RWPE2 (cell line): ENCODE measurements around the gene LIMD2.

ENCODE experiments used
- ATAC-seq: fragments of 200-7000 bp; cut with Tn5 transposase; 3 replicates; pipeline ENCODE4 v1.9.1; 2021; ENCODE audit warnings: low read depth
- DNase-seq: peaks from one replicate; pipeline ENCODE4 v3.0.0-alpha.2; 2020; ENCODE audit warnings: low spot score
- H3K27ac ChIP-seq: fragments of 450-650 bp; 2 replicates; pipeline ENCODE4 v1.5.1; 2017; ENCODE audit warnings: mild to moderate bottlenecking; ENCODE audit not compliant: poor library complexity, severe bottlenecking
- H3K27me3 ChIP-seq: fragments of 250-450 bp; sonication (Bioruptor Pico); 2 replicates; pipeline ENCODE4 v1.5.1; 2021; ENCODE audit warnings: mild to moderate bottlenecking, moderate library complexity; ENCODE audit not compliant: insufficient read depth, poor library complexity, severe bottlenecking
- H3K36me3 ChIP-seq: fragments of 250-450 bp; sonication (Bioruptor Pico); 2 replicates; pipeline ENCODE4 v1.5.1; 2020; ENCODE audit warnings: low read depth, mild to moderate bottlenecking, moderate library complexity
- H3K4me1 ChIP-seq: fragments of 250-450 bp; sonication (Bioruptor Pico); 2 replicates; pipeline ENCODE4 v1.5.1; 2021; ENCODE audit warnings: mild to moderate bottlenecking, moderate library complexity; ENCODE audit not compliant: insufficient read depth, poor library complexity, severe bottlenecking
- H3K4me3 ChIP-seq: fragments of 250-450 bp; sonication (Bioruptor Pico); 2 replicates; pipeline ENCODE4 v1.5.1; 2021; ENCODE audit warnings: mild to moderate bottlenecking, moderate library complexity; ENCODE audit not compliant: severe bottlenecking
- H3K9me3 ChIP-seq: fragments of 250-450 bp; sonication (Bioruptor Pico); 2 replicates; pipeline ENCODE4 v1.5.1; 2021; ENCODE audit warnings: mild to moderate bottlenecking, moderate library complexity; ENCODE audit not compliant: severe bottlenecking
- TF ChIP-seq, protein P1 (sequence below): fragments of 450-650 bp; IDR thresholded peaks from one replicate; pipeline ENCODE4 v1.5.1; 2017; ENCODE audit warnings: mild to moderate bottlenecking, moderate library complexity; ENCODE audit not compliant: poor library complexity, severe bottlenecking

LIMD2 gene

DNA sequence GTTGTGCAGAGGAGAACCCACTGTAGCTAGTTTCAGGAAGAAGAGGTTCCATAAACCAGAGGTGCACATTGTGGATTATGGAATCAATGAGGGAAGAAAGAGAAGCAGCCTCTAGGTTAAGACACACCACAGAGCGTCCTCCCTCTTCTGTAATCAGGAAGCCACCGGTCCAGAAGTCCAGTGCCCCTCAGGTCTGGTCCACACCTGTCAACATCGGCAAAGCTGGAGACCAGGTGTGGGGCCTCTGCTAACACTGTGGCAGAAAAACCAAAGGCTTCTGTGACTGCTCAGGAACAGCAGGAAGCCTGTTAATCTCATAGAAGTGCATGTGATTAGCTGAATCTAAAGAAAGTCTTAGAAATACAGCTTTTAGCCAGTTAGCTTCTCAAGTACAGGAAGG, 23.3 kb downstream of the LIMD2 start:
- TF ChIP-seq, protein P1, sequence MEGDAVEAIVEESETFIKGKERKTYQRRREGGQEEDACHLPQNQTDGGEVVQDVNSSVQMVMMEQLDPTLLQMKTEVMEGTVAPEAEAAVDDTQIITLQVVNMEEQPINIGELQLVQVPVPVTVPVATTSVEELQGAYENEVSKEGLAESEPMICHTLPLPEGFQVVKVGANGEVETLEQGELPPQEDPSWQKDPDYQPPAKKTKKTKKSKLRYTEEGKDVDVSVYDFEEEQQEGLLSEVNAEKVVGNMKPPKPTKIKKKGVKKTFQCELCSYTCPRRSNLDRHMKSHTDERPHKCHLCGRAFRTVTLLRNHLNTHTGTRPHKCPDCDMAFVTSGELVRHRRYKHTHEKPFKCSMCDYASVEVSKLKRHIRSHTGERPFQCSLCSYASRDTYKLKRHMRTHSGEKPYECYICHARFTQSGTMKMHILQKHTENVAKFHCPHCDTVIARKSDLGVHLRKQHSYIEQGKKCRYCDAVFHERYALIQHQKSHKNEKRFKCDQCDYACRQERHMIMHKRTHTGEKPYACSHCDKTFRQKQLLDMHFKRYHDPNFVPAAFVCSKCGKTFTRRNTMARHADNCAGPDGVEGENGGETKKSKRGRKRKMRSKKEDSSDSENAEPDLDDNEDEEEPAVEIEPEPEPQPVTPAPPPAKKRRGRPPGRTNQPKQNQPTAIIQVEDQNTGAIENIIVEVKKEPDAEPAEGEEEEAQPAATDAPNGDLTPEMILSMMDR: no peak
- Histone ChIP-seq H3K4me3 (no peak overlapping the region), H3K27me3 (no peaks in the 10 kb centered on the region), H3K4me1 (peaks cover 14% of the 10 kb centered on the region), H3K9me3 (no peaks in the 10 kb centered on the region), H3K27ac (no peak overlapping the region), H3K36me3 (peaks cover 1% of the 10 kb centered on the region; the same call in 1 of the 2 replicates)
- DNase-seq (no peak), ATAC-seq (no peak)

DNA sequence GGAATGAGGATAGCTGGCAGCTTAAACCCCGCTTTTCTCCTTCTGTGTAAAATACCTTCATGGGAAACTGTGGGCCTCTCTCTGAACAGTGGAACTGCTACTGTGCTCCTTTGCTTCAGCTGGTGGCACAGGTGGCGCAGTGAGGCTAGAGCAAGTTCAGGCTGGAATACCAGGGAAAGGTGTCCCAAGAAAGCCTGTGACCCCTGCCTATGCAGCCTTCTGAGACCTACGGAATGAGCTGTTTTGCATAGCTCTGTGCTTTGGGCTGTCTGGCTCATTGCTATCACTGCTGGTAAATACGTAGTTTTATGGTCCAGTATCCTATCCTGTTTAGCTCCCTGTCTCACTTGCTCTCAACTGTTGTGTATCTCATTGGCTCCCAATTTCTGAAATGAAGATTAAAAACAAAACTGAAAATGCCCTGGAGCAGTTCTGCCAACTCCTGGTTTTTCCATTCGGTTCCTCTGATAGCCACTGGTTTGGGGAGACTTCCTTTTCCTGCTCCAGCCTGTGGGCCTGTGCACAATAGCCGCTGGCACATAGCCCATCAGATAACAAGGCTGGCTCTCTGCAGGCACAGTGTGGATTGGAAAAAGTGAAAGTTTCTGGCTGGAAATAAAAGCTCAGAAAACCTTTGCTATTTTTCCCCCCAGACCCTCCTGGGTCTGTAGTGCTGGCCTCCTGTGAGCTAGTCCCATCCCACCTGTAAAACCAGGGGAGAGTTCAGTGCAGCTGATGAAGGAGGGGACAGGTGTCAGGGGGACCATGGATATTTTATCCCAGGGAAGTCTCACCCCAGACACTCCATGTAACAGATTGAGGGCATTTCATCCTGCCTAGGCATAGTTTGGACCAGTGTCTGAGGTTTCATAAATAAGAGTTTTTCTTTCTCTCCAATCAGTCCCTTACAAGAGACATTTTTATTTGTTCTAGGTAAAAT, 24.0 kb downstream of the LIMD2 start:
- no peaks in the 10 kb centered on the region for H3K36me3 ChIP-seq
- H3K27ac ChIP-seq: peak overlapping the region; percentile 35
- no peak for DNase-seq

DNA sequence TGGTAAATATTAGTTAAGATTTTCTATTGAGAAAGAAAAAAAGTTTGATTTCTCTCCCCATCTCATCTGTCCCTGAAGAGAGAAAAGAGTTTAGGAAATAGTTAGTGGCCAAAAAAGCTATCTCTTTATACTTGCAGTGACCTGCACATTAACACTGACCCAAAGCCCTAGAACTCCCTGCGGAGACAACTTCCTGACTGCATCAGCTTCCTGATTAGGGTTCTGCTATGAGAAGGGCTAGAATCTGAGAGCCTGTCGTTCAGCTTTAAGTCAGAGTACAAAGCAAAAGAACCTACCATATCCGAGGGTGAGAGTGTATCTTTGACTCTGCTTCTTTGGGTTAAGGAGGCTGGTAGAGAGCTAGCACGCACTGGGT, 24.7 kb downstream of the LIMD2 start:
- TF ChIP-seq, protein P1: no peak
- Histone ChIP-seq H3K4me3 (no peak overlapping the region), H3K9me3 (no peaks in the 10 kb centered on the region), H3K27me3 (no peaks in the 10 kb centered on the region), H3K27ac (peak overlapping the region; percentile 35), H3K36me3 (no peaks in the 10 kb centered on the region), H3K4me1 (peaks cover 14% of the 10 kb centered on the region)
- peak; percentile 48 for ATAC-seq
- DNase-seq: no peak

More for the DNA sequence above, 24.0 kb downstream of the LIMD2 start:
- Histone ChIP-seq H3K4me3 (no peak overlapping the region), H3K4me1 (peaks cover 14% of the 10 kb centered on the region), H3K9me3 (no peaks in the 10 kb centered on the region), H3K27me3 (no peaks in the 10 kb centered on the region)
- peak; percentile 89 for ATAC-seq
- TF ChIP-seq, protein P1: no peak

DNA sequence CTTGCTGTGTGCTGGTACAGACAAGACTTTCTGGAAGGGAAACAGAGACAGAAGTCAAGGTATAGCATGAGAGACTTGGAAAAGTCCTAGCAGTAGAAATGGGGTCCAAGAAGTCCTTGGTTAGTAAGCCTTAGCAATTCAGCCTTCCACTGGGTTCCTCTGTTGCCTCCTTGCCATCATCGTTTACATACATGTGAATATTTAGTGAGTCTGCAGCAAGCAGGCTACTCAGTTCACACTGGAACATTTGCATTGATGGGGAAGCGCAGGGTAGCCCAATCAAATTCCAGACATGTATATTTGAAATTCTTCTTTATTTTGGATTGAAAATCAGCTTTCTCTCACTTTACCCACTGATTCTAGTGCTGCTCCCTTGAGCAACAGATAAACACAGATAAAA, 27.1 kb downstream of the LIMD2 start:
- no peak for ATAC-seq

More for the DNA sequence above, 27.1 kb downstream of the LIMD2 start:
- H3K27me3 ChIP-seq: no peaks in the 10 kb centered on the region
- TF ChIP-seq, protein P1: no peak
- no peak overlapping the region for H3K27ac ChIP-seq
- H3K9me3 ChIP-seq: no peaks in the 10 kb centered on the region
- no peaks in the 10 kb centered on the region; the same call in 1 of the 2 replicates for H3K36me3 ChIP-seq
- H3K4me1 ChIP-seq: peaks cover 14% of the 10 kb centered on the region
- no peak overlapping the region for H3K4me3 ChIP-seq
- DNase-seq: no peak
